Neural cell (in vitro differentiated cells): ENCODE measurements around the gene HNRNPM.

Source experiments
- EP300 ChIP-seq: fragments of 450-650 bp; conservative IDR thresholded peaks from 2 replicates; pipeline ENCODE4 v1.6.1; 2014; ENCODE audit warnings: antibody characterized with exemption, mild to moderate bottlenecking, moderate library complexity; ENCODE audit not compliant: poor library complexity, severe bottlenecking
- EZH2 ChIP-seq: fragments of 200-600, 300-800 bp; shearing (Covaris generic), sonication (generic); IDR thresholded peaks from 2 replicates; pipeline ENCODE4 v1.6.1; 2014; ENCODE audit warnings: antibody characterized with exemption, low read length, borderline replicate concordance, mild to moderate bottlenecking; ENCODE audit not compliant: insufficient read depth, poor library complexity, severe bottlenecking
- POLR2AphosphoS5 ChIP-seq: IDR thresholded peaks from 2 replicates; pipeline ENCODE4 v1.6.1; 2012
- RAD21 ChIP-seq: fragments of 450-650 bp; conservative IDR thresholded peaks from 2 replicates; pipeline ENCODE4 v1.6.1; 2014; ENCODE audit warnings: antibody characterized with exemption, mild to moderate bottlenecking, moderate library complexity
- TAF1 ChIP-seq: IDR thresholded peaks from 2 replicates; pipeline ENCODE4 v1.6.1; 2012; ENCODE audit warnings: low read depth
- TF ChIP-seq, protein P1 (sequence below): fragments of 450-650 bp; IDR thresholded peaks from 2 replicates; pipeline ENCODE4 v1.5.1; 2014; ENCODE audit warnings: antibody characterized with exemption, mild to moderate bottlenecking, moderate library complexity; ENCODE audit not compliant: poor library complexity, severe bottlenecking
- TF ChIP-seq, protein P2 (sequence below): IDR thresholded peaks from 2 replicates; pipeline ENCODE4 v1.6.1; 2012; ENCODE audit warnings: borderline replicate concordance

DNA sequence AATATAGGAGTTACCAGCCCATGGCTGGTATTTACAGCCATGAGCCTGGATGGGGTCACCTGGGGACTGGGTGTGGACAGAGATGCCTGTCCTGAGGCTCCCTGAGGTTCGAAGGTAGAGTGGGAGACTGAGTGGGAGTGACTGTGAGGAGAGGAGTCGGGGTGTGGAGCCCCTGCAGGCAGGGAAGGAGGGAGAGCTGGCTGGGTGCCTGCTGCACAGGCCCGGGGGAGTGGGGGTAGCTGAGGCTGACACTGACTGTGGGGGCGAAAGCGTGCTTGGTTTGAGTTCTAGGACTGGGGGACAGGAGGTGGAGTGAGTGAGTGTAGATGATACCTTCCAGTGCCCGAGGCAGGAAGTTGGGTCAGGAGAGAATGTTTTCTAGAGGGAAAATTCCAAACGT lies 47.5 kb upstream of the HNRNPM start:
- TF ChIP-seq, protein P1, sequence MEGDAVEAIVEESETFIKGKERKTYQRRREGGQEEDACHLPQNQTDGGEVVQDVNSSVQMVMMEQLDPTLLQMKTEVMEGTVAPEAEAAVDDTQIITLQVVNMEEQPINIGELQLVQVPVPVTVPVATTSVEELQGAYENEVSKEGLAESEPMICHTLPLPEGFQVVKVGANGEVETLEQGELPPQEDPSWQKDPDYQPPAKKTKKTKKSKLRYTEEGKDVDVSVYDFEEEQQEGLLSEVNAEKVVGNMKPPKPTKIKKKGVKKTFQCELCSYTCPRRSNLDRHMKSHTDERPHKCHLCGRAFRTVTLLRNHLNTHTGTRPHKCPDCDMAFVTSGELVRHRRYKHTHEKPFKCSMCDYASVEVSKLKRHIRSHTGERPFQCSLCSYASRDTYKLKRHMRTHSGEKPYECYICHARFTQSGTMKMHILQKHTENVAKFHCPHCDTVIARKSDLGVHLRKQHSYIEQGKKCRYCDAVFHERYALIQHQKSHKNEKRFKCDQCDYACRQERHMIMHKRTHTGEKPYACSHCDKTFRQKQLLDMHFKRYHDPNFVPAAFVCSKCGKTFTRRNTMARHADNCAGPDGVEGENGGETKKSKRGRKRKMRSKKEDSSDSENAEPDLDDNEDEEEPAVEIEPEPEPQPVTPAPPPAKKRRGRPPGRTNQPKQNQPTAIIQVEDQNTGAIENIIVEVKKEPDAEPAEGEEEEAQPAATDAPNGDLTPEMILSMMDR, result no peak
- no peak for TF ChIP-seq EP300
- TF ChIP-seq, protein P2, sequence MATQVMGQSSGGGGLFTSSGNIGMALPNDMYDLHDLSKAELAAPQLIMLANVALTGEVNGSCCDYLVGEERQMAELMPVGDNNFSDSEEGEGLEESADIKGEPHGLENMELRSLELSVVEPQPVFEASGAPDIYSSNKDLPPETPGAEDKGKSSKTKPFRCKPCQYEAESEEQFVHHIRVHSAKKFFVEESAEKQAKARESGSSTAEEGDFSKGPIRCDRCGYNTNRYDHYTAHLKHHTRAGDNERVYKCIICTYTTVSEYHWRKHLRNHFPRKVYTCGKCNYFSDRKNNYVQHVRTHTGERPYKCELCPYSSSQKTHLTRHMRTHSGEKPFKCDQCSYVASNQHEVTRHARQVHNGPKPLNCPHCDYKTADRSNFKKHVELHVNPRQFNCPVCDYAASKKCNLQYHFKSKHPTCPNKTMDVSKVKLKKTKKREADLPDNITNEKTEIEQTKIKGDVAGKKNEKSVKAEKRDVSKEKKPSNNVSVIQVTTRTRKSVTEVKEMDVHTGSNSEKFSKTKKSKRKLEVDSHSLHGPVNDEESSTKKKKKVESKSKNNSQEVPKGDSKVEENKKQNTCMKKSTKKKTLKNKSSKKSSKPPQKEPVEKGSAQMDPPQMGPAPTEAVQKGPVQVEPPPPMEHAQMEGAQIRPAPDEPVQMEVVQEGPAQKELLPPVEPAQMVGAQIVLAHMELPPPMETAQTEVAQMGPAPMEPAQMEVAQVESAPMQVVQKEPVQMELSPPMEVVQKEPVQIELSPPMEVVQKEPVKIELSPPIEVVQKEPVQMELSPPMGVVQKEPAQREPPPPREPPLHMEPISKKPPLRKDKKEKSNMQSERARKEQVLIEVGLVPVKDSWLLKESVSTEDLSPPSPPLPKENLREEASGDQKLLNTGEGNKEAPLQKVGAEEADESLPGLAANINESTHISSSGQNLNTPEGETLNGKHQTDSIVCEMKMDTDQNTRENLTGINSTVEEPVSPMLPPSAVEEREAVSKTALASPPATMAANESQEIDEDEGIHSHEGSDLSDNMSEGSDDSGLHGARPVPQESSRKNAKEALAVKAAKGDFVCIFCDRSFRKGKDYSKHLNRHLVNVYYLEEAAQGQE, result no peak
- no peak for TF ChIP-seq EZH2
- TF ChIP-seq POLR2AphosphoS5, result no peak
- TF ChIP-seq TAF1, result no peak
- TF ChIP-seq RAD21, result no peak
